Activated naive CD4-positive, alpha-beta T cell treated with anti-CD3 and anti-CD28 coated beads, Interleukin-2, amount 10 ng/mL, durations not matched to agents 7 days and 5 days (primary cell): ENCODE data around the gene SPINT4.
A peak's percentile ranks its signal among the peaks of the same experiment; 100 is the strongest.
"Not testable (repeated sequence)": the region's sequence is repeated elsewhere in the genome, so short reads cannot be mapped to it uniquely, and the experiment has no call there.

ENCODE experiments used
- CTCF ChIA-PET: fragments of 350-600 bp; sonication (Branson Sonifier 250); formaldehyde crosslinking; loops from one replicate; lab custom pipeline; 2021; ENCODE audit warnings: antibody characterized with exemption; lab: Charles Lee
- DNase-seq: peaks from one replicate; pipeline ENCODE4 v3.0.0-alpha.2; 2020
- H3K27ac Mint-ChIP-seq: one replicate; pipeline ENCODE4 v1.8.0; 2021; ENCODE audit warnings: mild to moderate bottlenecking, moderate library complexity, mixed read lengths
- H3K27me3 Mint-ChIP-seq: one replicate; pipeline ENCODE4 v1.8.0; 2021; ENCODE audit warnings: mild to moderate bottlenecking, mixed read lengths
- H3K36me3 Mint-ChIP-seq: one replicate; pipeline ENCODE4 v1.8.0; 2021; ENCODE audit warnings: mixed read lengths
- H3K4me1 Mint-ChIP-seq: one replicate; pipeline ENCODE4 v1.8.0; 2021; ENCODE audit warnings: mixed read lengths
- H3K4me3 Mint-ChIP-seq: one replicate; pipeline ENCODE4 v1.8.0; 2021; ENCODE audit warnings: mild to moderate bottlenecking, moderate library complexity, mixed read lengths
- H3K9me3 Mint-ChIP-seq: one replicate; pipeline ENCODE4 v1.8.0; 2021; ENCODE audit warnings: mixed read lengths

The SPINT4 gene

DNA sequence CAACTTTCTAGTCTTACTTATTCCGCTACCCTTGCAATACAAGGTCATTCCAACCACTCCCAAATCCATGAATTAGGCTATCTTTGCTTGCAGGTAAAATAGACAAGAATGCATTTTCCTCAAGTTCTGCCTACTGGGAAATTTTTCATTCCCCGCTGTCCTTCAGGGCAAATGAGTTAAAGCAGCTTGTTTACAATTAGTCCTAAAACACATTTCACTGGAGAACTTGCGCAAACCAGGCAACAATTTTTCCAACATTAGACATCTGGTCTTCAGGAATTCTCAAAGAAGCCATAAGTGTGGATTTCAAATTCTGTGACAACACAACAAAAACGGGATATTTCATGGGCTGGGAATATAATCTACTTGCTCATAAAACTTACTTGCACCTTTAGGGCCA lies 20.4 kb downstream of the SPINT4 start:
- Mint-ChIP-seq H3K9me3 (no peaks in the 10 kb centered on the region), H3K4me3 (no peak overlapping the region), H3K27me3 (peaks cover 5% of the 10 kb centered on the region), H3K36me3 (no peaks in the 10 kb centered on the region), H3K4me1 (no peaks in the 10 kb centered on the region), H3K27ac (no peak overlapping the region)
- DNase-seq = no peak
- CTCF ChIA-PET = no interaction called here

DNA sequence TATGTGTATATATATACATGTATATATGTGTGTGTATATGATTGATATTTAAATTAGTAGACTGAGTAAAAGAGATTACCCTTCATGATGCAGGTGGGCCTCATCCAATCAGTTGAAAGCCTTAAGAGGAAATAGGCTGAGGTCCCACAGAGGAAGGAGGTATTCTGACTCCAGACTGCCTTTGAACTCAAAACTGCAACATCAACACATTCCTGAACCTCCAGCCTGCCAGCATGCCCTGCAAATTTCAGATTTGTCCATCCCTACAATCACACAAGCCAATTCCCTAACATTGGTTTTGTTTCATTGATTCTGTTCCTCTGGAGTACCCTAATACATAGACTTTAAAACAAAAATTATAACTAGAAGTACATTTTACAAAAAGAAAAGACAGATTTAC lies 22.9 kb downstream of the SPINT4 start:
- CTCF ChIA-PET = no interaction called here

DNA sequence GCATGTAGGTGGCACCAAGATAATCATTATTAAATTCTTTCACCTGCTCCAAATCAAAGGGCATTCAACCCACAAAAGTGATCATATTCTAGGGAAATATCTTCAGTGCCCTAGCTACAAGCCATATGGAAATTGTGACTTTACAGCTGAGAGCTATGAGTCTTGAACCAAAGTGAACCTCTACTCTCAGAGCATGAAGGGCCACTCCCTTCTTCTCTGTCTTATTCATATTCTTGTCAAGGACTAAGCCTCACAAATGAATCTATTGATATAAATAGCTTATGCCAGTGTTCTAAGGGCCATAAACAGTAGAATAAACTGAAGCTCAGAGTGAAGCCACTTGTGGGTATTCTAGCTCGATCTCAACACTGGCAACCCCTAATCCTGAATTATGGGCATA lies 29.6 kb downstream of the SPINT4 start:
- Mint-ChIP-seq H3K36me3 (no peaks in the 10 kb centered on the region), H3K27ac (no peak overlapping the region), H3K27me3 (peaks cover 10% of the 10 kb centered on the region), H3K4me1 (peaks cover 6% of the 10 kb centered on the region), H3K9me3 (no peaks in the 10 kb centered on the region), H3K4me3 (no peak overlapping the region)
- DNase-seq = no peak
- CTCF ChIA-PET = interaction anchor here (1.1 kb wide), 1 partner anchor 122 kb away, joined by 3 read pairs; the partner anchor contains the start of gene WFDC10A

More for the DNA sequence above, 22.9 kb downstream of the SPINT4 start:
- H3K36me3 Mint-ChIP-seq = no peaks in the 10 kb centered on the region
- no peaks in the 10 kb centered on the region for H3K9me3 Mint-ChIP-seq
- H3K4me1 Mint-ChIP-seq = no peaks in the 10 kb centered on the region
- H3K27ac Mint-ChIP-seq = no peak overlapping the region
- peaks cover 14% of the 10 kb centered on the region for H3K27me3 Mint-ChIP-seq
- no peak for DNase-seq
- H3K4me3 Mint-ChIP-seq = no peak overlapping the region

DNA sequence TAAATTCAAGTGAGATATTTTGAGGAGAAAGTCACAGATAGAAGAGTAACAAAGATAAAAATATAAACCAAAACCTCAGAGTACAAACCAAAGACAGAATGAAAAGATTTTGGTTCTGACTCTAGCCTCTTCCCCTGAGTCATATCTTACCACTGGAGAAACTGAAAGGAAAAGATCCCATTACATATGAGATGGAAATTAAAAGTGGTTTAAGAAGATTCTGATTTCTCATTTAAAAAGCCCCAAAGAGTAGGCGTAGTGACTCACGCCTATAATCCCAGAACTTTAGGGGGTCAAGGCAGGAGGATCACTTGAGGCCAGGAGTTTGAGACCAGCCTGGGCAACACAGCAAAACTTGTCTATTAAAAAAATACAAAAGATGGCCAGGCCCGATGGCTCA lies 30.6 kb downstream of the SPINT4 start:
- CTCF ChIA-PET = no interaction called here
- no peak for DNase-seq
- Mint-ChIP-seq H3K4me3 (no peak overlapping the region), H3K36me3 (no peaks in the 10 kb centered on the region), H3K27ac (no peak overlapping the region), H3K9me3 (no peaks in the 10 kb centered on the region), H3K27me3 (peaks cover 9% of the 10 kb centered on the region), H3K4me1 (peaks cover 6% of the 10 kb centered on the region)

DNA sequence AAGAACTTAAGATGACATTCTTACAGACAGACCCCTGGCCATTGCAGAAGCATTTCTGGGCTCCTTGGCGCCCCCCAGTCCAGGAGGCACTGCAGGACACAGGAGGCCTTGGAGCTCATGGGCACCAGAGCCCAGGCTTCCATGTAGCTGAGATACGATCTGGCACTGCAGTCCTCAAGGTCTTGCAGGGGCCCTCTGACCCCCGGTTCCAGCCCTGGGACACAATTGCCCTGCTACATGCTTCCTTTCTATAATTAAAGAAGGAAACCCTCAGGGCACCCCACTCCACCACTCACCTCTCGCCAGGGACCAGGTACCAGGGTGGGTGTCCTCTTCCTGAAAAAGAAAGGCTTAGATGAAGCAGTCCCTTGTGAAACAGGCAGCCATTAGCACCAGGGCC lies 35.9 kb downstream of the SPINT4 start:
- no peaks in the 10 kb centered on the region for H3K9me3 Mint-ChIP-seq
- H3K4me3 Mint-ChIP-seq = no peak overlapping the region
- CTCF ChIA-PET = no interaction called here
- no peaks in the 10 kb centered on the region for H3K27me3 Mint-ChIP-seq
- H3K36me3 Mint-ChIP-seq = no peaks in the 10 kb centered on the region
- H3K27ac Mint-ChIP-seq = no peak overlapping the region
- H3K4me1 Mint-ChIP-seq = no peaks in the 10 kb centered on the region
- no peak for DNase-seq

DNA sequence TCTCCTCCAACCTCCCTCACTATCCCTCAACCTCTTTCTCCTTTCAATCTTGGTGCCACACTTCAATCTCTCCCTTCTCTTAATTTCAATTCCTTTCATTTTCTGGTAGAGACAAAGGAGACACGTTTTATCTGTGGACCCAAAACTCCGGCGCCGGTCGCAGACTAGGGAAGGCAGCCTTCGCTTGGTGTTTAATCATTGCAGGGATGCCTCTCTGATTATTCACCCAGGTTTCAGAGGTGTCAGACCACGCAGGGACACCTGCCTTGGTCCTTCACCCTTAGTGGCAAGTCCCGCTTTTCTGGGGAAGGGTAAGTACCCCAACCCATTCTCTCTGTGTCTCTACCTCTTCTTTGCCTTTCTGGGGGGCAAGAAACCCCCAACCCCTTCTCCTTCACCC lies 37.8 kb downstream of the SPINT4 start:
- DNase-seq, H3K9me3 Mint-ChIP-seq, H3K27me3 Mint-ChIP-seq, H3K4me3 Mint-ChIP-seq, CTCF ChIA-PET, H3K27ac Mint-ChIP-seq, H3K36me3 Mint-ChIP-seq, H3K4me1 Mint-ChIP-seq: not testable (repeated sequence)

DNA sequence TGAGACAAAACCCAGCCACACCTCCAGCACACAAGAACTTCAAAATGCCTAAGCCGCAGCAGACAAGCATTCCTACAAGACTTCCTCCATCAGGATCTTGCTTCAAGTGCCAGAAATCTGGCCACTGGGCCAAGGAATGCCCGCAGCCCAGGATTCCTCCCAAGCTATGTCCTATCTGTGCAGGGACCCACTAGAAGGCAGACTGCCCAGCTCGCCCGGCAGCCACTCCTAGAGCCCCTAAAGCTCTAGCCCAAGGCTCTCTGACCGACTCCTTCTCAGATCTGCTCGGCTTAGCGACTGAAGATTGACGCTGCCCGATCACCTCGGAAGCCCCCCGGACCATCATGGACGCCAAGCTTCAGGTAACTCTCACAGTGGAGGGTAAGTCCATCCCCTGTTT lies 39.8 kb downstream of the SPINT4 start:
- H3K27me3 Mint-ChIP-seq, H3K9me3 Mint-ChIP-seq, H3K4me3 Mint-ChIP-seq, H3K36me3 Mint-ChIP-seq, H3K4me1 Mint-ChIP-seq, H3K27ac Mint-ChIP-seq, DNase-seq, CTCF ChIA-PET: not testable (repeated sequence)

DNA sequence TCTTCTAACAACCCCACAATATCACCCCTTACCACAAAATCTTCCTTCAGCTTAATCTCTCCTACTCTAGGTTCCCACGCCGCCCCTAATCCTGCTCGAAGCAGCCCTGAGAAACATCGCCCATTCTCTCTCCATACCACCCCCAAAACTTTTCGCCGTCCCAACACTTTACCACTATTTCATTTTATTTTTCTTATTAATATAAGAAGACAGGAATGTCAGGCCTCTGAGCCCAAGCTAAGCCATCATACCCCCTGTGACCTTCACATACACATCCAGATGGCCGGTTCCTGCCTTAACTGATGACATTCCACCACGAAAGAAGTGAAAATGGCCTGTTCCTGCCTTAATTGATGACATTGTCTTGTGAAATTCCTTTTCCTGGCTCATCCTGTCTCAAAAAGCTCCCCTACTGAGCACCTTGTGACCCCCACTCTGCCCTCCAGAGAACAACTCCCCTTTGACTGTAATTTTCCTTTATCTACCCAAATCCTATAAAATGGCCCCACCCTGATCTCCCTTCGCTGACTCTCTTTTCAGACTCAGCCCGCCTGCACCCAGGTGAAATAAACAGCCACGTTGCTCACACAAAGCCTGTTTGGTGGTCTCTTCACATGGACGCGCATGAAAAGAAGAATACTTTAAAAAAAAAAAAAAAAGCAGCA lies 42.6 kb downstream of the SPINT4 start:
- not testable (repeated sequence) for DNase-seq, H3K27me3 Mint-ChIP-seq, H3K9me3 Mint-ChIP-seq, H3K4me1 Mint-ChIP-seq, H3K4me3 Mint-ChIP-seq, H3K27ac Mint-ChIP-seq, H3K36me3 Mint-ChIP-seq
- CTCF ChIA-PET = interaction anchor here (1.0 kb wide), 1 partner anchor 449 kb away, joined by 3 read pairs; no protein-coding TSS in a partner anchor

DNA sequence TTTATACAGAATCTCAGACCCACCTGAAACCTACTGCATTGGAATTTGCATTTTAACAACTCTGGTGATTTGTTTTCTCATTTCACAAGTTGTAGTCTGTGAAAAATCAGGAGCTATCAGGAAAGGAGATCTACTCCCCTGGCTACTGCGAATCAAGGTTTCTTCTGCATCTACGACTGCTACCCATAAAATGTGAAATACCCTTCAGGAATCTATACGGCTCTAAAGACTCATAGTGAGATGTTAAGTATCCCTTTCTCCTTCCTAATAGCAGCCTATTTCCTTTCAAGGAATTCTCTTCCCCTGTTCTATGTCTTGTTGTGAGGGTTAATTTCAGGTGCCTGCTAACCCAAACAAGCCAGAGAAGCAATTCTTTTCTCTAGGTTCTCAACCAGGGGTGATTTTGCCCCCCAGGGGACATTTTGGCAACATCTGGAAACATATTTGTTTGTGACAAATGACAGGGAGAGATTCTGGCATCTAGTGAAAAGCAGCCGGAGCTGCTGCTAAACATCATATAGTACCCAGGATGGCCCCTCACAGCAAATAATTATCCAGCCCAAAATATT lies 43.2 kb downstream of the SPINT4 start:
- no peak overlapping the region for H3K4me3 Mint-ChIP-seq
- DNase-seq = no peak
- H3K36me3 Mint-ChIP-seq = no peaks in the 10 kb centered on the region
- H3K9me3 Mint-ChIP-seq = no peaks in the 10 kb centered on the region
- CTCF ChIA-PET = interaction anchor here (1.0 kb wide), 1 partner anchor 450 kb away, joined by 3 read pairs; no protein-coding TSS in a partner anchor
- no peak overlapping the region for H3K27ac Mint-ChIP-seq
- no peaks in the 10 kb centered on the region for H3K4me1 Mint-ChIP-seq
- peaks cover 7% of the 10 kb centered on the region for H3K27me3 Mint-ChIP-seq

DNA sequence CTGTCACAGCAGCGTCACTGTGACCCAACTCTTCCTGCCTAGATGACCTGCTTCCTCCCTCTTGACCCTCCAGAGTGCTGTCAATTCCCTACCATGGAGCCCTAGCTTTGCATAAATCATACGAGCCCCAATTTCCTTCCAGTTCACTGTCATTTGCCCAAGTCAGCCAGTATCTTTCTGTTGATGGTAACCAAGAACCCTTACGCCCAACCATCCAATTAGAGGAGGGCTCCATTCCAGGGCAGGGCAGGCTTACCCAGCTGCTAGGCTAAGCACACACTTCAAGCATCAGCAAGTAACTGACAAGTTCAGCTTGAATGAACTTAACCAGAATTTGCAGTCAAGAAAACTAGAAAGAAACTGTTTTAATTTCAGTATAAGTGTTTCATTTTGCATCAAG lies 43.8 kb downstream of the SPINT4 start:
- H3K27ac Mint-ChIP-seq = no peak overlapping the region
- H3K4me1 Mint-ChIP-seq = peaks cover 3% of the 10 kb centered on the region
- CTCF ChIA-PET = no interaction called here
- peaks cover 7% of the 10 kb centered on the region for H3K27me3 Mint-ChIP-seq
- DNase-seq = no peak
- no peaks in the 10 kb centered on the region for H3K36me3 Mint-ChIP-seq
- no peaks in the 10 kb centered on the region for H3K9me3 Mint-ChIP-seq
- no peak overlapping the region for H3K4me3 Mint-ChIP-seq

DNA sequence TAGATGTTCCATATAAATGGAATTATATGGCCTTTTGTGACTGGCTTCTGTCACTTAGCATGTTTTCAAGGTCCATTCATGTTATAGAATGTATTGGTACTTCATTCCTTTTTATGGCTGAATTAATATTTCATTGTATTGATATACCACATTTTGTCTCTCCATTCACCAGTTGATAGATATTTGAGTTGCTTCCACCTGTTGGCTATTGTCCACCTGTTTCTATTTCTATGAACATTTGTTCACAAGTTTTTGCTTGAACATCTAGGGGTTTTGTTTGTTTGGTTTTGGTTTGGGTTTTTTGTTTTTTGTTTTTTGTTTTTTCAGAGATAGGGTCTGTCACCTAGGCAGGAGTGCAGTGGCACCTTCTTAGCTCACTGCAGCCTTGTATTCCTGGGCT lies 46.3 kb downstream of the SPINT4 start:
- Mint-ChIP-seq H3K36me3 (no peaks in the 10 kb centered on the region), H3K4me1 (peaks cover 4% of the 10 kb centered on the region), H3K9me3 (no peaks in the 10 kb centered on the region), H3K4me3 (no peak overlapping the region), H3K27ac (no peak overlapping the region), H3K27me3 (peaks cover 9% of the 10 kb centered on the region)
- no peak for DNase-seq
- CTCF ChIA-PET = interaction anchor here (0.6 to 1.5 kb wide), 3 partner anchors 38 to 445 kb away, joined by 3 to 5 read pairs (median 3); no protein-coding TSS in a partner anchor

DNA sequence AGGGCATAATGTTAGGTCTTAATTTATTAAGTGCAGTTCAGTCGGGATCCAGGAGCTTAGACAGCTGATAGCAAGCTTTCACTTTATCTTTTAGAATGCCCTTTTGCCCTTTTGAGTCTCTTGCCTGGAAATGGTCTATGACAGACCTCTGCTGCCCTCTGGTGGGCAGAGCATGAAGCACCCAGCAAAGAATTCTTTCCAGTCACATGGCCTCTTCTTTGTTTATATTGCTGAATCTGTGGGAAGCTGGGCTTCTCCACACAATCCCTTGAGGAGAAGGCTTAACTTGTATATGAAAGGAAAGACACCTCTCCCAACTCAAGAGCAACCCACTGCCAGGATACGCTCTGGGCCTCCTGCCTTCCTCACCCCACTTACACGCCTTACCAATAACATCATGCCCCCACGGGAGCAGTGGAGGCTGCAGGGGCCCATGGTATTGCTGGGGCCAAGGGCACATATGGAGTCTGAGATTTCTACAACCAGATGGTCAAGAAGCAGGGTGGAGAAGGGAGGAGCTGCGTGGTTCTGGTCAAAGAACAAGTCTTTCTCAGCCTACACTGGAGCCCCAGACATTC lies 49.1 kb downstream of the SPINT4 start:
- Mint-ChIP-seq H3K27ac (no peak overlapping the region), H3K4me3 (no peak overlapping the region), H3K4me1 (peaks cover 4% of the 10 kb centered on the region), H3K36me3 (no peaks in the 10 kb centered on the region), H3K9me3 (no peaks in the 10 kb centered on the region), H3K27me3 (peaks cover 26% of the 10 kb centered on the region)
- CTCF ChIA-PET = interaction anchor here (0.6 to 3.5 kb wide), 57 partner anchors 9 to 674 kb away, joined by 3 to 51 read pairs (median 4); partner anchors contain the start of genes SYS1, WFDC10A and WFDC9
- peak; percentile 88 for DNase-seq

DNA sequence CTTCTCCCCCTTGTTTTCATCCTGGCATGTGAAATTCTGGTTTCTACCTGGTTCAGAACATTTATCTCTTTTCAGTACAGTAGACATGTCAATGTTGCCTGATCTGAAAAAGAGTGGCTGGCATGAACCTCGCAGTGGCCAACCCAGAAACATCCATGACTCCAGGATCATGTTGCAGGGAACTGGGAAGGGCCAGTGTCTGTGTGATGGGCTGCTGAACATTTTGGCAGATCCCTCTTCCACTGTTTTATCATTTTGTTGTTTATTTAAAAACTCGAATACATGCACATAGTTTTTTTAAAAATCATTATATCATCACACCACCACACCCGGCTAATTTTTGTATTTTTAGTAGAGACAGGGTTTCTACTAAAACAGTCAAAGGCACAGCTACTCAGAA lies 50.5 kb downstream of the SPINT4 start:
- no peak for DNase-seq
- CTCF ChIA-PET = interaction anchor here (1.0 to 3.5 kb wide), 4 partner anchors 179 to 478 kb away, joined by 3 to 44 read pairs (median 11); partner anchors contain the start of gene SYS1
- H3K27me3 Mint-ChIP-seq = peaks cover 26% of the 10 kb centered on the region
- peaks cover 4% of the 10 kb centered on the region for H3K4me1 Mint-ChIP-seq
- H3K9me3 Mint-ChIP-seq = no peaks in the 10 kb centered on the region
- H3K27ac Mint-ChIP-seq = no peak overlapping the region
- no peak overlapping the region for H3K4me3 Mint-ChIP-seq
- no peaks in the 10 kb centered on the region for H3K36me3 Mint-ChIP-seq

DNA sequence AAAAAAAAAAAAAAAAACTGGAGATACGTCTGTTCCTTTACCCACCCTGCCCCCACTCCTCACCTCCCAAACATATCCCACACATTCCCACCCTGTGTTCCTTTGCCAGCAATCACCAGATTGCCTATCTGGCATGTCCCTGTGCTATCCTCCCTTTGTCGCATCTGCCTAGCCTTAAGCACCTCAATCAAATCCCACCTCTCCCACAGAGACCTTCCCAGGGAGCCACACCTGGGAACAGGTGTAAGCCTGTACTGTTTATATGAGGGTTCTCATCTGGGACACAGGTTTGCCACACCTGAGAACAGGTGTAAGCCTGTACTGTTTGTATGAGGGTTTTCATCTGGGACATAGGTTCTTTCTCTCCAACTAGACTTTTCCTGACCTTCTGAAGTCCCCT lies 52.8 kb downstream of the SPINT4 start:
- Mint-ChIP-seq H3K27ac (no peak overlapping the region), H3K4me1 (peaks cover 6% of the 10 kb centered on the region), H3K27me3 (peaks cover 27% of the 10 kb centered on the region), H3K36me3 (no peaks in the 10 kb centered on the region), H3K4me3 (no peak overlapping the region), H3K9me3 (no peaks in the 10 kb centered on the region)
- CTCF ChIA-PET = no interaction called here
- DNase-seq = no peak

DNA sequence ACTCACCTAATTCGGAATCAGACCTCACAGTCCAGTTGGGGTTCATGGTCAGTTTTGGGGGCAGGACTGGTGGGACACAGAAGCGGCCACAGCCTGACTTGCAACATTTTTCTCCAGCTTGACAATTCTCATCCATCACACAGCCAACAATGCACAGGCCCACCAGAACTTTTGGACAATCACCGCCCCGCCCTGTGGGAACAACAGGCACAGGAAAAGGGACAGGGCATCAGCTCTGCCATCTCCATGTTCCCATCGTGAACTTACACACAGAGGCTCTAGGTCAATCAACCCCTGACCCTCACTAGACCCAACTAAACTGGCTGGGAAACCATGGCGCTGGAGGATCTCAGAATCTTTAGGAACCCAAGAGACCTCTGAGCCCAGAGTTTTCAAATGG lies 53.3 kb downstream of the SPINT4 start:
- CTCF ChIA-PET = no interaction called here
- Mint-ChIP-seq H3K4me1 (peaks cover 8% of the 10 kb centered on the region), H3K27me3 (peaks cover 27% of the 10 kb centered on the region), H3K9me3 (no peaks in the 10 kb centered on the region), H3K4me3 (no peak overlapping the region), H3K27ac (no peak overlapping the region), H3K36me3 (no peaks in the 10 kb centered on the region)
- DNase-seq = no peak
